ENCODE data around the gene CRY2. TPM values are rescaled to one million over a fixed set of nuclear protein-coding genes. Genes with fewer than 3 reads are reported as not detected.

The CRY2 gene
- total and polyA plus RNA-seq, 2 of the 13 experiments (the other 11 are each of a cell fraction or from before 2014, with no cell fraction given), result 10.1 to 12.2 TPM

GRCh38 chr11:45917623-45918330, 70.5 kb downstream of the CRY2 start, which contains the start of gene PEX16 (continued):
- no peak for TF ChIP-seq TERF1 (CRISPR knock-in tag; IDR thresholded peaks at IDR 0.05)
- TF ChIP-seq TEAD3 (CRISPR knock-in tag; optimal IDR thresholded peaks at IDR 0.05; ENCODE audit: borderline replicate concordance), result no peak
- 0 out of 2 replicates have a peak, but pooled peaks have one; percentile 36 for TF ChIP-seq SMAD9 (CRISPR knock-in tag; IDR thresholded peaks at IDR 0.05)
- no peak for TF ChIP-seq MNT (IDR thresholded peaks at IDR 0.05)
- TF ChIP-seq CCAR2 (optimal IDR thresholded peaks at IDR 0.05; ENCODE audit: low read depth, low read length), result no peak
- TF ChIP-seq JARID2 (CRISPR knock-in tag; IDR thresholded peaks at IDR 0.05; ENCODE audit: insufficient replicate concordance), result no peak
- TF ChIP-seq ZNF441 (CRISPR knock-in tag; IDR thresholded peaks at IDR 0.05; ENCODE audit: borderline replicate concordance), result no peak
- TF ChIP-seq HNF1B (CRISPR knock-in tag; IDR thresholded peaks at IDR 0.05), result peak; percentile 52
- TF ChIP-seq TBX2 (CRISPR knock-in tag; IDR thresholded peaks at IDR 0.05; ENCODE audit: borderline replicate concordance), result peak; percentile 60
- TF ChIP-seq NFIB (CRISPR knock-in tag; IDR thresholded peaks at IDR 0.05; ENCODE audit: borderline replicate concordance), result no peak
- no peak for TF ChIP-seq ZNF143 (CRISPR knock-in tag; IDR thresholded peaks at IDR 0.05)
- TF ChIP-seq U2AF1 (optimal IDR thresholded peaks at IDR 0.05; ENCODE audit: low read depth, low read length), result no peak
- TF ChIP-seq ZNF362 (CRISPR knock-in tag; IDR thresholded peaks at IDR 0.05; ENCODE audit: borderline replicate concordance), result 0 out of 2 replicates have a peak, but pooled peaks have one; percentile 21
- TF ChIP-seq LCORL (IDR thresholded peaks at IDR 0.05), result no peak
- peak; percentile 48; the same call in 1 of the 2 replicates for TF ChIP-seq LCORL (CRISPR knock-in tag; IDR thresholded peaks at IDR 0.05)
- TF ChIP-seq ZNF513 (CRISPR knock-in tag; conservative IDR thresholded peaks at IDR 0.05), result no peak
- TF ChIP-seq PBX3 (CRISPR knock-in tag; IDR thresholded peaks at IDR 0.05; ENCODE audit: borderline replicate concordance), result no peak
- TF ChIP-seq MEIS2 (CRISPR knock-in tag; IDR thresholded peaks at IDR 0.05), result no peak
- TF ChIP-seq SRY (CRISPR knock-in tag; IDR thresholded peaks at IDR 0.05), result no peak; the same call in 1 of the 2 replicates
- peak; percentile 82; the same call in 1 of the 2 replicates for TF ChIP-seq ZNF788 (CRISPR knock-in tag; IDR thresholded peaks at IDR 0.05; ENCODE audit: borderline replicate concordance)
- TF ChIP-seq ZNF180 (CRISPR knock-in tag; IDR thresholded peaks at IDR 0.05; ENCODE audit: borderline replicate concordance, low read depth), result no peak; the same call in 1 of the 2 replicates

All from HepG2 (cell line).